H9 (cell line): ENCODE data around the gene RACGAP1. TPM values are rescaled to one million over a fixed set of nuclear protein-coding genes. Genes with fewer than 3 reads are reported as not detected.

Experiments used
- DNase-seq: peaks from one replicate; pipeline ENCODE4 v3.0.0-alpha.2; 2017
- H2AFZ ChIP-seq: one replicate; pipeline ENCODE4 v1.6.1; 2013; ENCODE audit warnings: mild to moderate bottlenecking, low read length, control low read depth, moderate library complexity
- H2AK5ac ChIP-seq: 2 replicates; pipeline ENCODE4 v1.6.1; 2013; ENCODE audit warnings: low read length, control low read depth, mixed read lengths; ENCODE audit not compliant: insufficient read length
- H2BK120ac ChIP-seq: one replicate; pipeline ENCODE4 v1.6.1; 2013; ENCODE audit warnings: low read depth, mild to moderate bottlenecking, low read length, control low read depth, inconsistent platforms; ENCODE audit not compliant: poor library complexity, severe bottlenecking
- H2BK12ac ChIP-seq: 2 replicates; pipeline ENCODE4 v1.6.1; 2013; ENCODE audit warnings: low read length, control low read depth, mixed read lengths, low read depth; ENCODE audit not compliant: insufficient read length
- H2BK15ac ChIP-seq: 2 replicates; pipeline ENCODE4 v1.6.1; 2013; ENCODE audit warnings: low read depth, low read length, control low read depth
- H2BK20ac ChIP-seq: one replicate; pipeline ENCODE4 v1.6.1; 2013; ENCODE audit warnings: low read depth, mild to moderate bottlenecking, low read length, control low read depth, inconsistent platforms; ENCODE audit not compliant: poor library complexity, severe bottlenecking
- H2BK5ac ChIP-seq: 2 replicates; pipeline ENCODE4 v1.6.1; 2013; ENCODE audit warnings: low read length, control low read depth, mixed read lengths; ENCODE audit not compliant: insufficient read length
- H3K14ac ChIP-seq: 2 replicates; pipeline ENCODE4 v1.6.1; 2013; ENCODE audit warnings: low read length, control low read depth; ENCODE audit not compliant: insufficient read depth
- H3K18ac ChIP-seq: 2 replicates; pipeline ENCODE4 v1.6.1; 2013; ENCODE audit warnings: low read depth, mild to moderate bottlenecking, mixed read lengths, low read length, control low read depth; ENCODE audit not compliant: insufficient read length
- H3K23ac ChIP-seq: 2 replicates; pipeline ENCODE4 v1.6.1; 2013; ENCODE audit warnings: low read length, control low read depth, mixed read lengths, low read depth; ENCODE audit not compliant: insufficient read length
- H3K23me2 ChIP-seq: 2 replicates; pipeline ENCODE4 v1.6.1; 2013; ENCODE audit warnings: low read depth, mild to moderate bottlenecking, mixed read lengths, low read length, control low read depth; ENCODE audit not compliant: insufficient read length, poor library complexity, severe bottlenecking
- H3K27ac ChIP-seq: 2 replicates; pipeline ENCODE4 v1.5.1; 2013; ENCODE audit warnings: low read length, control low read depth, mixed read lengths, low read depth; ENCODE audit not compliant: insufficient read length
- H3K27me3 ChIP-seq: 2 replicates; pipeline ENCODE4 v1.6.1; 2013; ENCODE audit warnings: low read length, control low read depth, inconsistent platforms; ENCODE audit not compliant: insufficient read depth
- H3K4ac ChIP-seq: 2 replicates; pipeline ENCODE4 v1.6.1; 2013; ENCODE audit warnings: low read depth, mild to moderate bottlenecking, control low read depth, inconsistent platforms, low read length, moderate library complexity
- H3K4me1 ChIP-seq: 2 replicates; pipeline ENCODE4 v1.6.1; 2013; ENCODE audit warnings: low read length, control low read depth, inconsistent platforms; ENCODE audit not compliant: insufficient read depth
- H3K4me2 ChIP-seq: 2 replicates; pipeline ENCODE4 v1.6.1; 2013; ENCODE audit warnings: low read length, control low read depth, mixed read lengths; ENCODE audit not compliant: insufficient read length, insufficient read depth
- H3K56ac ChIP-seq: 2 replicates; pipeline ENCODE4 v1.6.1; 2013; ENCODE audit warnings: low read depth, mild to moderate bottlenecking, mixed read lengths, low read length, control low read depth; ENCODE audit not compliant: insufficient read length
- H3K79me1 ChIP-seq: 2 replicates; pipeline ENCODE4 v1.6.1; 2013; ENCODE audit warnings: low read depth, mild to moderate bottlenecking, moderate library complexity, low read length, control low read depth, inconsistent platforms; ENCODE audit not compliant: insufficient read depth, poor library complexity, severe bottlenecking
- H3K79me2 ChIP-seq: 2 replicates; pipeline ENCODE4 v1.6.1; 2013; ENCODE audit warnings: low read length, control low read depth, inconsistent platforms; ENCODE audit not compliant: insufficient read depth
- H3K9ac ChIP-seq: 2 replicates; pipeline ENCODE4 v1.6.1; 2013; ENCODE audit warnings: low read length, control low read depth, mixed read lengths; ENCODE audit not compliant: insufficient read length; ENCODE audit errors: extremely low read depth
- H3K9me3 ChIP-seq: one replicate; pipeline ENCODE4 v1.6.1; 2013; ENCODE audit warnings: low read depth, low read length, inconsistent platforms; ENCODE audit not compliant: control insufficient read depth
- H3T11ph ChIP-seq: one replicate; pipeline ENCODE4 v1.6.1; 2013; ENCODE audit warnings: mild to moderate bottlenecking, low read length, control low read depth, inconsistent platforms
- H4K20me1 ChIP-seq: one replicate; pipeline ENCODE4 v1.6.1; 2013; ENCODE audit not compliant: control insufficient read depth, insufficient read length, insufficient read depth
- H4K5ac ChIP-seq: 2 replicates; pipeline ENCODE4 v1.6.1; 2013; ENCODE audit warnings: low read depth, mild to moderate bottlenecking, mixed read lengths, low read length, control low read depth; ENCODE audit not compliant: insufficient read length
- H4K8ac ChIP-seq: replicated peaks from 2 replicates; pipeline ENCODE4 v1.6.1; 2013; ENCODE audit warnings: low read length, control low read depth, mixed read lengths, low read depth; ENCODE audit not compliant: insufficient read length
- H4K91ac ChIP-seq: 2 replicates; pipeline ENCODE4 v1.6.1; 2013; ENCODE audit warnings: low read depth, mild to moderate bottlenecking, moderate library complexity, mixed read lengths, low read length, control low read depth; ENCODE audit not compliant: insufficient read length
- H3K27ac Mint-ChIP-seq, 3 experiments: 2 replicates in 2 of 3; 3 replicates in 1 of 3; pipeline ENCODE4 v1.8.0; 2020 to 2021; ENCODE audit warnings: mixed read lengths in 3 of 3, mild to moderate bottlenecking in 1 of 3, moderate library complexity in 1 of 3
- H3K27me3 Mint-ChIP-seq: 2 replicates; pipeline ENCODE4 v1.8.0; 2021; ENCODE audit warnings: low read depth, mild to moderate bottlenecking, moderate library complexity, mixed read lengths
- H3K36me3 Mint-ChIP-seq, 3 experiments: 2 replicates in 2 of 3; 3 replicates in 1 of 3; pipeline ENCODE4 v1.8.0; 2020 to 2021; ENCODE audit warnings: low read depth in 3 of 3, mixed read lengths in 3 of 3; ENCODE audit not compliant: insufficient read depth in 1 of 3
- H3K4me1 Mint-ChIP-seq, 2 experiments: 2 replicates each; pipeline ENCODE4 v1.8.0; 2020; ENCODE audit warnings: mixed read lengths in 2 of 2
- H3K4me3 Mint-ChIP-seq, 2 experiments: 2 replicates in 1 of 2; 3 replicates in 1 of 2; pipeline ENCODE4 v1.8.0; 2020 to 2021; ENCODE audit warnings: mild to moderate bottlenecking in 2 of 2, mixed read lengths in 2 of 2, moderate library complexity in 1 of 2
- H3K9me3 Mint-ChIP-seq, 2 experiments: 2 replicates in 1 of 2; 3 replicates in 1 of 2; pipeline ENCODE4 v1.8.0; 2020; ENCODE audit warnings: mild to moderate bottlenecking in 2 of 2, mixed read lengths in 2 of 2, moderate library complexity in 1 of 2
- CTCF ChIP-seq: fragments of 200-600 bp; sonication (generic); conservative IDR thresholded peaks from 3 replicates; pipeline ENCODE4 v1.8.0; 2021; ENCODE audit warnings: antibody characterized with exemption, mild to moderate bottlenecking
- WGBS: extraction: QIAGEN DNeasy Blood & Tissue Kit; methylation state at CpG from one replicate; pipeline ENCODE4 v1.1.7; 2013; ENCODE audit warnings: missing lambda C conversion rate, low lambda C conversion rate, mixed read lengths; ENCODE audit not compliant: insufficient read length; ENCODE audit errors: extremely low coverage; 5-methylcytosine and 5-hydroxymethylcytosine counted together
- total RNA-seq: library from RNA; stranded (reverse); gene quantifications from 2 replicates; pipeline ENCODE4 v1.2.1, GENCODE V29; 2021

RACGAP1 gene
- total RNA-seq, 1 experiment from 2014 or later: 64.8 TPM

- no peaks in the 10 kb centered on the region; a peak in 1 of 7 replicates for H3K36me3 Mint-ChIP-seq
- H3T11ph ChIP-seq: no peak within 1 kb of the TSS
- H2BK120ac ChIP-seq: no peak within 1 kb of the TSS
- no peak within 1 kb of the TSS for H3K18ac ChIP-seq
- TF ChIP-seq CTCF: peak; percentile 25; the same call in 1 of the 3 replicates
- no CpG with 5 or more reads among the region's 88 CpGs for WGBS
- no peak within 1 kb of the TSS for H2AK5ac ChIP-seq
- H4K91ac ChIP-seq: no peak within 1 kb of the TSS
- peaks cover 16 to 18% of the 10 kb centered on the region in 2 experiments for H3K4me1 Mint-ChIP-seq
- peaks cover 95% of the 10 kb centered on the region for H3K27me3 Mint-ChIP-seq
- no peak within 1 kb of the TSS for H3K14ac ChIP-seq
- DNase-seq: peak; percentile 77
- no peak within 1 kb of the TSS for H2BK20ac ChIP-seq
- no peaks in the 10 kb centered on the region for H3K79me2 ChIP-seq
- no peak within 1 kb of the TSS for H4K5ac ChIP-seq
- H3K4me1 ChIP-seq: no peaks in the 10 kb centered on the region
- peaks cover 0 to 2% of the 10 kb centered on the region in 2 experiments; a peak in 1 of 5 replicates for H3K9me3 Mint-ChIP-seq
- H3K23ac ChIP-seq: no peak within 1 kb of the TSS
- no peak within 1 kb of the TSS for H4K8ac ChIP-seq
- no peaks in the 10 kb centered on the region for H3K79me1 ChIP-seq
- no peak within 1 kb of the TSS for H2BK15ac ChIP-seq
- peak within 1 kb of the TSS; percentile 67 for H3K4me2 ChIP-seq
- no peak within 1 kb of the TSS for H3K9ac ChIP-seq
- H4K20me1 ChIP-seq: no peaks in the 10 kb centered on the region
- H2BK12ac ChIP-seq: no peak within 1 kb of the TSS
- no peak within 1 kb of the TSS for H3K4ac ChIP-seq
- H3K27ac Mint-ChIP-seq: no peak within 1 kb of the TSS
- no peaks in the 10 kb centered on the region for H3K9me3 ChIP-seq
- H3K4me3 Mint-ChIP-seq: peak within 1 kb of the TSS; percentile 77 to 87
- H3K27me3 ChIP-seq: peaks cover 51% of the 10 kb centered on the region
- H2AFZ ChIP-seq: no peak within 1 kb of the TSS
- H3K27ac ChIP-seq: no peak within 1 kb of the TSS
- H3K23me2 ChIP-seq: peaks cover 3% of the 10 kb centered on the region
- H3K56ac ChIP-seq: no peak within 1 kb of the TSS
- H2BK5ac ChIP-seq: no peak within 1 kb of the TSS
Observed at GRCh38 chr12:50057000-50057841, 31.9 kb upstream of the RACGAP1 start, which contains the start of gene ASIC1. Gene ASIC1, plus strand, starts transcription at chr12:50057596. Its CDS starts 1,171 bp downstream, at chr12:50058767.
